GM20000 (cell line): Measurements from ENCODE around the gene PROSER1.
"Not testable (repeated sequence)": the region's sequence is repeated elsewhere in the genome, so short reads cannot be mapped to it uniquely, and the experiment has no call there.

Experiments
- DNase-seq: peaks from one replicate; pipeline ENCODE4 v3.0.0; 2012; ENCODE audit warnings: low spot score
- CTCF ChIP-seq: IDR thresholded peaks from 2 replicates; pipeline ENCODE4 v1.5.1; 2012; ENCODE audit warnings: mild to moderate bottlenecking, control low read depth; ENCODE audit errors: extremely low read depth, missing control alignments

PROSER1 gene

GRCh38 chr13:39013462-39013861 is 24.4 kb downstream of the PROSER1 start:
- no peak for DNase-seq
- TF ChIP-seq CTCF, result no peak

- DNase-seq, result no peak
- no peak for TF ChIP-seq CTCF
Measured at GRCh38 chr13:39012608-39013007, 25.3 kb downstream of the PROSER1 start.

DNA sequence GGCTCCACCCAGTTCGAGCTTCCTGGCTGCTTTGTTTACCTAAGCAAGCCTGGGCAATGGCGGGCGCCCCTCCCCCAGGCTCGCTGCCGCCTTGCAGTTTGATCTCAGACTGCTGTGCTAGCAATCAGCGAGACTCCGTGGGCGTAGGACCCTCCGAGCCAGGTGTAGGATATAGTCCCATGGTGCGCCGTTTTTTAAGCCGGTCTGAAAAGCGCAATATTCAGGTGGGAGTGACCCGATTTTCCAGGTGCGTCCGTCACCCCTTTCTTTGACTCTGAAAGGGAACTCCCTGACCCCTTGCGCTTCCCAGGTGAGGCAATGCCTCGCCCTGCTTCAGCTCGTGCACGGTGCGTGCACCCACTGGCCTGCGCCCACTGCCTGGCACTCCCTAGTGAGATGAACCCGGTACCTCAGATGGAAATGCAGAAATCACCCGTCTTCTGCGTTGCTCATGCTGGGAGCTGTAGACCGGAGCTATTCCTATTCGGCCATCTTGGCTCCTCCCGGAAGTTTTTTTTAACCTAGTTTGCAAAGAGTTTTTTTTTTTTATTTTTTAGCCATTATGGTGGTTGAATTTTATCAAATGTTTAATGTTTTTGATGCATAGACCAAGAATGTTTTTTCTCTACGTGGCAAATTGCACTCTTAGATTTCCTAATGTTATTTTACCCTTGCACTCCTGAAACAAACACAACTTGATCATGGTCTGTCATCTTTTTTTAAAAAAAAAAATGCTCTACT is 31.3 kb downstream of the PROSER1 start:
- DNase-seq, result not testable (repeated sequence)

- no peak for DNase-seq
- no peak for TF ChIP-seq CTCF
Measured at GRCh38 chr13:38998739-38999138, 39.1 kb downstream of the PROSER1 start.

DNA sequence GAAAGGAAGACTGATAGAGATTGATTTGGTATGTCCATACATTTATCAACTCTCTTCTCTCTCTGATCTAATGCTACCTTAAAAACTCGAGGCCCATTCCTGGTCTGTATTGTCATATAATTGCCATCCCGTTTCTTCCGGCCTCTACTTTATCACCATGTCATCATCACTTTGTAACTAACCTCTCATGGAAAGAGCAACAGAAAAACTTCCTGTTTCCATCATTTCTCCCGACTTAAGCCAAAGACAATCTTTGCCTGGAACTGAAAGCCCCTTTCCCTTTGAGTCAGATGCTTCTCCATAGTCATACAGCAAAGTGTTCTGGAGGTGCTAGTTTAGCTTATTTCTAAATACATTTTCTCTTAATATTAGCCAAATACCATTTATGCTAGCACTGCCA is 44.5 kb downstream of the PROSER1 start:
- no peak for TF ChIP-seq CTCF
- DNase-seq, result no peak

GRCh38 chr13:38990693-38991092 is 47.2 kb downstream of the PROSER1 start, which contains the start of gene STOML3:
TSS of gene STOML3 (minus strand) at chr13:38990831. CDS start at chr13:38990721, 110 bp downstream.
- no peak for TF ChIP-seq CTCF
- DNase-seq, result no peak

GRCh38 chr13:38981096-38981495 is 56.8 kb downstream of the PROSER1 start:
- DNase-seq, result no peak
- TF ChIP-seq CTCF, result no peak

DNA sequence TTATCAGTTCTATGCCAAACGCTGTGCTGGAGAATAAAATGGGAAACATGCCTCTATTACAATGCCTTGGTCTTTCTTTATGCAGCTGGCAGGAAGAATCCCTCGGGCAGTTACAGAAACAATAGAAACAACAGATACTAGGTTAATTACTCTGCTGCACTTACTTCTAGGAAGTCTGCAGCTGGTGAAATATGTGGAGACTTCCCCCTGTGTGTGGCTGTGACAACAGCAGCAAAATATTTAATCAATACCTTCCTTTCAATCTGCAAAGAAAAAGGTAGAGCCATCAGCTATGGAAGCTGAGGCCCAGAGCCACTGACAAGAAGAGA is 57.2 kb downstream of the PROSER1 start:
- DNase-seq, result no peak
- TF ChIP-seq CTCF, result no peak
